DND-41 (cell line): Measurements from ENCODE around the gene ARHGAP35.
"Not testable (repeated sequence)": the region's sequence is repeated elsewhere in the genome, so short reads cannot be mapped to it uniquely, and the experiment has no call there.

Experiments used
- ATAC-seq: fragments of 200-7000 bp; cut with Tn5 transposase; 3 replicates; pipeline ENCODE4 v1.9.1; 2021; ENCODE audit warnings: low read depth; ENCODE audit not compliant: insufficient read depth
- DNase-seq: peaks from one replicate; pipeline ENCODE4 v3.0.0-alpha.2; 2020
- H2AFZ ChIP-seq: 2 replicates; pipeline ENCODE4 v1.6.0; 2012; ENCODE audit warnings: low read depth, low read length
- H3K27ac ChIP-seq: 2 replicates; pipeline ENCODE4 v1.5.1; 2012; ENCODE audit warnings: low read length, inconsistent platforms
- H3K27me3 ChIP-seq: fragments of 200-600 bp; sonication (generic); 2 replicates; pipeline ENCODE4 v1.6.0; 2012; ENCODE audit warnings: low read length, mild to moderate bottlenecking, inconsistent platforms; ENCODE audit not compliant: insufficient read depth, poor library complexity
- H3K36me3 ChIP-seq: 2 replicates; pipeline ENCODE4 v1.5.1; 2012; ENCODE audit warnings: low read length, inconsistent platforms; ENCODE audit not compliant: insufficient read depth
- H3K4me1 ChIP-seq: 2 replicates; pipeline ENCODE4 v1.5.1; 2012; ENCODE audit warnings: mild to moderate bottlenecking, low read length; ENCODE audit not compliant: insufficient read depth
- H3K4me2 ChIP-seq: 2 replicates; pipeline ENCODE4 v1.6.0; 2012; ENCODE audit warnings: mild to moderate bottlenecking, moderate library complexity, low read length, inconsistent platforms; ENCODE audit not compliant: insufficient read depth
- H3K4me3 ChIP-seq, 2 experiments: fragments of 200-600 bp in 1 of 2; shearing (Covaris generic) in 1 of 2; 2 replicates each; pipeline ENCODE4 v1.5.1; 2012 to 2016; ENCODE audit warnings: inconsistent platforms in 2 of 2, low read length in 2 of 2, mild to moderate bottlenecking in 2 of 2, low read depth in 1 of 2, moderate library complexity in 1 of 2
- H3K79me2 ChIP-seq: 2 replicates; pipeline ENCODE4 v1.6.0; 2012; ENCODE audit warnings: low read length, inconsistent platforms; ENCODE audit not compliant: insufficient read depth
- H3K9ac ChIP-seq: 2 replicates; pipeline ENCODE4 v1.6.0; 2012; ENCODE audit warnings: low read depth, mild to moderate bottlenecking, inconsistent platforms, low read length, moderate library complexity
- H3K9me3 ChIP-seq: 2 replicates; pipeline ENCODE4 v1.5.1; 2012; ENCODE audit warnings: low read length, moderate library complexity, mild to moderate bottlenecking, inconsistent platforms; ENCODE audit not compliant: insufficient read depth, severe bottlenecking
- H4K20me1 ChIP-seq: 2 replicates; pipeline ENCODE4 v1.6.0; 2012; ENCODE audit warnings: low read length; ENCODE audit not compliant: insufficient read depth
- CTCF ChIP-seq: IDR thresholded peaks from 2 replicates; pipeline ENCODE4 v1.5.1; 2012; ENCODE audit warnings: borderline replicate concordance, low read length, moderate library complexity, mild to moderate bottlenecking; ENCODE audit not compliant: poor library complexity, severe bottlenecking; ENCODE audit errors: extremely low read depth
- EZH2 ChIP-seq: IDR thresholded peaks from 3 replicates; pipeline ENCODE4 v1.6.1; 2012; ENCODE audit warnings: borderline replicate concordance, low read depth, mild to moderate bottlenecking, moderate library complexity, low read length, inconsistent platforms; ENCODE audit not compliant: severe bottlenecking

ARHGAP35 gene

GRCh38 chr19:46849610-46850009 is 11.2 kb upstream of the ARHGAP35 start:
- Histone ChIP-seq H3K27ac (peak overlapping the region; percentile 78), H3K4me2 (peak overlapping the region; percentile 92), H3K9me3 (no peaks in the 10 kb centered on the region), H3K27me3 (no peaks in the 10 kb centered on the region), H3K36me3 (peaks cover 14% of the 10 kb centered on the region), H3K9ac (peak overlapping the region; percentile 77), H3K4me1 (peaks cover 16% of the 10 kb centered on the region), H4K20me1 (peaks cover 14% of the 10 kb centered on the region; the same call in 1 of the 2 replicates), H3K4me3 (peak overlapping the region; percentile 73 to 87), H2AFZ (no peak overlapping the region; the same call in 1 of the 2 replicates), H3K79me2 (peaks cover 44% of the 10 kb centered on the region)
- no peak for TF ChIP-seq EZH2
- no peak for TF ChIP-seq CTCF
- no peak for DNase-seq
- no peak for ATAC-seq

- Histone ChIP-seq H3K36me3 (peaks cover 14% of the 10 kb centered on the region), H3K9ac (peak within 1 kb of the TSS; percentile 77), H3K4me2 (peak within 1 kb of the TSS; percentile 92), H4K20me1 (peaks cover 14% of the 10 kb centered on the region; the same call in 1 of the 2 replicates), H2AFZ (peak within 1 kb of the TSS; percentile 82), H3K4me1 (peaks cover 19% of the 10 kb centered on the region), H3K79me2 (peaks cover 44% of the 10 kb centered on the region), H3K27me3 (no peaks in the 10 kb centered on the region), H3K27ac (peak within 1 kb of the TSS; percentile 78), H3K9me3 (no peaks in the 10 kb centered on the region), H3K4me3 (peak within 1 kb of the TSS; percentile 73 to 87)
- ATAC-seq = peak; percentile 93
- DNase-seq = peak; percentile 97
- TF ChIP-seq CTCF (no peak), EZH2 (no peak)
Measured at GRCh38 chr19:46850228-46851203, 10.3 kb upstream of the ARHGAP35 start, which contains the start of gene AP2S1. AP2S1 (minus strand) TSS chr19:46850846; CDS start chr19:46850766, 80 bp downstream.

- no peak for TF ChIP-seq CTCF
- TF ChIP-seq EZH2 = no peak
Measured at GRCh38 chr19:46852830-46853229, 8.0 kb upstream of the ARHGAP35 start.

GRCh38 chr19:46854698-46855097 is 6.1 kb upstream of the ARHGAP35 start:
- H3K36me3 ChIP-seq, DNase-seq, H3K27ac ChIP-seq, H3K9me3 ChIP-seq, H4K20me1 ChIP-seq, H2AFZ ChIP-seq, H3K4me3 ChIP-seq, H3K9ac ChIP-seq, H3K27me3 ChIP-seq, H3K4me2 ChIP-seq, ATAC-seq: not testable (repeated sequence)
- Histone ChIP-seq H3K4me1 (peaks cover 33% of the 10 kb centered on the region), H3K79me2 (peaks cover 26% of the 10 kb centered on the region)

More at GRCh38 chr19:46852830-46853229, 8.0 kb upstream of the ARHGAP35 start:
- Histone ChIP-seq H3K4me3 (no peak overlapping the region), H3K79me2 (peaks cover 32% of the 10 kb centered on the region), H3K9me3 (no peaks in the 10 kb centered on the region), H3K9ac (no peak overlapping the region), H2AFZ (no peak overlapping the region), H3K27ac (no peak overlapping the region), H3K4me1 (peaks cover 31% of the 10 kb centered on the region), H4K20me1 (peaks cover 8% of the 10 kb centered on the region; the same call in 1 of the 2 replicates), H3K36me3 (peaks cover 2% of the 10 kb centered on the region), H3K4me2 (no peak overlapping the region), H3K27me3 (no peaks in the 10 kb centered on the region)
- ATAC-seq = no peak
- DNase-seq = no peak
